HepG2 (cell line): ENCODE data around the gene CCDC142. TPM values are rescaled to one million over a fixed set of nuclear protein-coding genes. Genes with fewer than 3 reads are reported as not detected.

Experiments
- GABPA ChIP-seq, 2 experiments: IDR thresholded peaks; 2 replicates each; pipeline ENCODE4 v1.6.1; 2011 to 2016; ENCODE audit warnings: low read depth in 2 of 2, low read length in 1 of 2, missing biosample characterization in 1 of 2, missing genetic modification characterization in 1 of 2
- GATAD1 ChIP-seq: IDR thresholded peaks from 2 replicates; pipeline ENCODE4 v1.6.1; 2016; ENCODE audit warnings: missing genetic modification reagents, missing compliant biosample characterization
- ISX ChIP-seq: sonication (generic); formaldehyde crosslinking; conservative IDR thresholded peaks from 2 replicates; pipeline ENCODE4 v1.5.0; 2020; ENCODE audit warnings: missing genetic modification reagents
- KDM5B ChIP-seq: sonication (generic); formaldehyde crosslinking; IDR thresholded peaks from 2 replicates; pipeline ENCODE4 v1.4.0; 2020; ENCODE audit warnings: missing genetic modification reagents, mild to moderate bottlenecking, borderline replicate concordance
- KLF6 ChIP-seq: IDR thresholded peaks from 2 replicates; pipeline ENCODE4 v1.8.0; 2016; ENCODE audit warnings: missing biosample characterization, missing genetic modification reagents
- NAIF1 ChIP-seq: sonication (generic); formaldehyde crosslinking; IDR thresholded peaks from 2 replicates; pipeline ENCODE4 v1.5.0; 2020; ENCODE audit warnings: mild to moderate bottlenecking, missing genetic modification reagents, borderline replicate concordance
- RFX1 ChIP-seq: fragments of 450-650 bp; IDR thresholded peaks from 2 replicates; pipeline ENCODE4 v1.6.1; 2017
- SP2 ChIP-seq: sonication (generic); formaldehyde crosslinking; IDR thresholded peaks from 2 replicates; pipeline ENCODE4 v1.5.1; 2020; ENCODE audit warnings: mild to moderate bottlenecking, missing genetic modification reagents
- TAF1 ChIP-seq: sonication (generic); formaldehyde crosslinking; IDR thresholded peaks from 2 replicates; pipeline ENCODE4 v1.4.0; 2020; ENCODE audit warnings: missing genetic modification reagents
- TGIF2 ChIP-seq: IDR thresholded peaks from 2 replicates; pipeline ENCODE4 v1.6.1; 2016; ENCODE audit warnings: control low read depth, missing compliant biosample characterization
- ZBTB49 ChIP-seq: sonication (generic); formaldehyde crosslinking; IDR thresholded peaks from 2 replicates; pipeline ENCODE4 v1.4.0; 2020; ENCODE audit warnings: missing genetic modification reagents, borderline replicate concordance
- ZBTB8A ChIP-seq: sonication (generic); formaldehyde crosslinking; IDR thresholded peaks from 2 replicates; pipeline ENCODE4 v1.4.0; 2020; ENCODE audit warnings: mild to moderate bottlenecking, low read depth, missing genetic modification reagents, borderline replicate concordance
- ZFP82 ChIP-seq: sonication (generic); formaldehyde crosslinking; IDR thresholded peaks from 2 replicates; pipeline ENCODE4 v1.5.1; 2020; ENCODE audit warnings: mild to moderate bottlenecking, missing genetic modification reagents, borderline replicate concordance
- ZNF251 ChIP-seq: sonication (generic); formaldehyde crosslinking; IDR thresholded peaks from 2 replicates; pipeline ENCODE4 v1.9.0; 2021; ENCODE audit warnings: mild to moderate bottlenecking, missing genetic modification reagents
- ZNF7 ChIP-seq: IDR thresholded peaks from 2 replicates; pipeline ENCODE4 v1.6.1; 2016; ENCODE audit warnings: missing biosample characterization, missing genetic modification reagents
- ZNF737 ChIP-seq: sonication (generic); formaldehyde crosslinking; IDR thresholded peaks from 2 replicates; pipeline ENCODE4 v1.5.0; 2020; ENCODE audit warnings: missing genetic modification reagents, mild to moderate bottlenecking, borderline replicate concordance
- ZNF780A ChIP-seq: sonication (generic); formaldehyde crosslinking; IDR thresholded peaks from 2 replicates; pipeline ENCODE4 v1.8.0; 2022; ENCODE audit warnings: mild to moderate bottlenecking, missing genetic modification reagents, moderate library complexity
- polyA plus RNA-seq, 8 experiments: library from polyadenylated mRNA; depleted of rRNA in 3 of 8; stranded (reverse) in 7 of 8; unstranded in 1 of 8; fragments of >200 nt; fragmentation: Illumina TruSeq in 4 of 8; extraction: Trizol in 4 of 8; gene quantifications; 2 replicates each; pipeline versions ENCODE4 v1.2.1 to v1.2.3, GENCODE V29; 2011 to 2016; ENCODE audit warnings: low read depth in 4 of 8, missing spikeins in 1 of 8, mixed read lengths in 1 of 8; ENCODE audit not compliant: insufficient read depth in 1 of 8
- total RNA-seq, 5 experiments: library from RNA; depleted of rRNA; stranded (reverse); fragments of >200 nt; fragmentation: Illumina TruSeq; extraction: Trizol; gene quantifications; 2 replicates each; pipeline ENCODE4 v1.2.3, GENCODE V29; 2016; ENCODE audit warnings: low read depth in 1 of 5
- TF ChIP-seq, protein P1 (sequence below), 2 experiments: sonication (generic) in 1 of 2; formaldehyde crosslinking in 1 of 2; IDR thresholded peaks; 2 replicates each; pipeline versions ENCODE4 v1.4.0 to v1.6.1; 2018 to 2020; ENCODE audit warnings: missing genetic modification reagents in 2 of 2, borderline replicate concordance in 1 of 2, low read depth in 1 of 2, mild to moderate bottlenecking in 1 of 2, missing biosample characterization in 1 of 2
- TF ChIP-seq, protein P2 (sequence below): IDR thresholded peaks from 2 replicates; pipeline ENCODE4 v1.6.1; 2016; ENCODE audit warnings: missing biosample characterization, missing genetic modification reagents, low read depth
- TF ChIP-seq, protein P3 (sequence below): sonication (generic); formaldehyde crosslinking; IDR thresholded peaks from 2 replicates; pipeline ENCODE4 v1.4.0; 2020; ENCODE audit warnings: missing genetic modification reagents, mild to moderate bottlenecking, borderline replicate concordance

Gene CCDC142
- total and polyA plus RNA-seq, 2 of the 13 experiments (the other 11 are each of a cell fraction or from before 2014, with no cell fraction given): 14.7 to 30.4 TPM

DNA sequence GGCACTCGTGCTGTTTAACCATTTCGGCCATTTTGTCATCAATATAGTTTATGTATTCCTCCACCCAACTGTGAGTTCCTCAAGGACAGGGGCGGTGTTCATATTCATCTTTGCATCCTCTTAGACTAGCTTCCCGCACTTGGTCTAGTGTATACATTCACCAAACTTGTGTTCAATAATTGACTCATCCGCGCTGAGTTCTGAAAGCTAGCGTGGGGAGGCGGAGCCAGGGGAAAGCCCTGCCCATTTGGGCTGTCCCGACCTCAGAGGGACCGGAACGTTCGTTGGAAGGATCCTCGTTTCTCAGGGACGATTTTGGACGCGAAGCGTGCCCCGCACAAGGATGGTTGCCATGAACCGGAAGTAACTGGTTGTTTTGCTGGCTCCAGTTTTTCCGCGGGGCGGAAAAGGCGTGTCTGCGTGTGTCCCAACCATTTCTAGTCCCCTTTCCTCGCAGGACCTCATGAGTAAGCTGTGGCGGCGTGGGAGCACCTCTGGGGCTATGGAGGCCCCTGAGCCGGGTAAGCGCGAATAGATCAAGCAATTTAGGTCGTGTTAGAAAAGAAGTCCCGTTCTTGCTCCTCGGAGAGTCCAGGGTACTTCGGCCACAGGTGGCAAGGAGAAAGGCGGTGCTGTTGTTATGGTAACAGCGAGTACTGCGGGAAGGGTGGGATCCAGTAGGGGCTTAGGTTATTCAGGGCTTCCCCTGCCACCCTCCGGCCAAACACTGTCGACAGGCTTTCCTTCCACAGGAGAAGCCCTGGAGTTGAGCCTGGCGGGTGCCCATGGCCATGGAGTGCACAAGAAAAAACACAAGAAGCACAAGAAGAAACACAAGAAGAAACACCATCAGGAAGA is 27.9 kb downstream of the CCDC142 start, which contains the start of gene INO80B (continued):
- TF ChIP-seq, protein P1, sequence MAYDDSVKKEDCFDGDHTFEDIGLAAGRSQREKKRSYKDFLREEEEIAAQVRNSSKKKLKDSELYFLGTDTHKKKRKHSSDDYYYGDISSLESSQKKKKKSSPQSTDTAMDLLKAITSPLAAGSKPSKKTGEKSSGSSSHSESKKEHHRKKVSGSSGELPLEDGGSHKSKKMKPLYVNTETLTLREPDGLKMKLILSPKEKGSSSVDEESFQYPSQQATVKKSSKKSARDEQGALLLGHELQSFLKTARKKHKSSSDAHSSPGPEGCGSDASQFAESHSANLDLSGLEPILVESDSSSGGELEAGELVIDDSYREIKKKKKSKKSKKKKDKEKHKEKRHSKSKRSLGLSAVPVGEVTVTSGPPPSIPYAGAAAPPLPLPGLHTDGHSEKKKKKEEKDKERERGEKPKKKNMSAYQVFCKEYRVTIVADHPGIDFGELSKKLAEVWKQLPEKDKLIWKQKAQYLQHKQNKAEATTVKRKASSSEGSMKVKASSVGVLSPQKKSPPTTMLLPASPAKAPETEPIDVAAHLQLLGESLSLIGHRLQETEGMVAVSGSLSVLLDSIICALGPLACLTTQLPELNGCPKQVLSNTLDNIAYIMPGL (CRISPR knock-in tag; IDR thresholded peaks at IDR 0.05; ENCODE audit: borderline replicate concordance in 1 of 2, low read depth in 1 of 2): peak; percentile 89 to 93
- peak; percentile 97 for TF ChIP-seq GATAD1
- no peak for TF ChIP-seq ZFP82 (CRISPR knock-in tag)
- TF ChIP-seq, protein P2, sequence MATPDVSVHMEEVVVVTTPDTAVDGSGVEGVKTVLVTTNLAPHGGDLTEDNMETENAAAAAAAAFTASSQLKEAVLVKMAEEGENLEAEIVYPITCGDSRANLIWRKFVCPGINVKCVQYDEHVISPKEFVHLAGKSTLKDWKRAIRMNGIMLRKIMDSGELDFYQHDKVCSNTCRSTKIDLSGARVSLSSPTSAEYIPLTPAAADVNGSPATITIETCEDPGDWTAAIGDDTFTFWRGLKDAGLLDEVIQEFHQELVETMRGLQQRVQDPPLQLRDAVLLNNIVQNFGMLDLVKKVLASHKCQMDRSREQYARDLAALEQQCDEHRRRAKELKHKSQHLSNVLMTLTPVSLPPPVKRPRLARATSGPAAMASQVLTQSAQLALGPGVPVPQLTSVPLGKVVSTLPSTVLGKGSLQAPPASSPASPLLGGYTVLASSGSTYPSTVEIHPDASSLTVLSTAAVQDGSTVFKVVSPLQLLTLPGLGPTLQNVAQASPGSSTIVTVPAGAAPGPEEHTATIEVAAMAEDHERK: peak; percentile 84
- no peak for TF ChIP-seq ZNF780A (CRISPR knock-in tag)
- TF ChIP-seq, protein P3, sequence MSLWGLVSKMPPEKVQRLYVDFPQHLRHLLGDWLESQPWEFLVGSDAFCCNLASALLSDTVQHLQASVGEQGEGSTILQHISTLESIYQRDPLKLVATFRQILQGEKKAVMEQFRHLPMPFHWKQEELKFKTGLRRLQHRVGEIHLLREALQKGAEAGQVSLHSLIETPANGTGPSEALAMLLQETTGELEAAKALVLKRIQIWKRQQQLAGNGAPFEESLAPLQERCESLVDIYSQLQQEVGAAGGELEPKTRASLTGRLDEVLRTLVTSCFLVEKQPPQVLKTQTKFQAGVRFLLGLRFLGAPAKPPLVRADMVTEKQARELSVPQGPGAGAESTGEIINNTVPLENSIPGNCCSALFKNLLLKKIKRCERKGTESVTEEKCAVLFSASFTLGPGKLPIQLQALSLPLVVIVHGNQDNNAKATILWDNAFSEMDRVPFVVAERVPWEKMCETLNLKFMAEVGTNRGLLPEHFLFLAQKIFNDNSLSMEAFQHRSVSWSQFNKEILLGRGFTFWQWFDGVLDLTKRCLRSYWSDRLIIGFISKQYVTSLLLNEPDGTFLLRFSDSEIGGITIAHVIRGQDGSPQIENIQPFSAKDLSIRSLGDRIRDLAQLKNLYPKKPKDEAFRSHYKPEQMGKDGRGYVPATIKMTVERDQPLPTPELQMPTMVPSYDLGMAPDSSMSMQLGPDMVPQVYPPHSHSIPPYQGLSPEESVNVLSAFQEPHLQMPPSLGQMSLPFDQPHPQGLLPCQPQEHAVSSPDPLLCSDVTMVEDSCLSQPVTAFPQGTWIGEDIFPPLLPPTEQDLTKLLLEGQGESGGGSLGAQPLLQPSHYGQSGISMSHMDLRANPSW (CRISPR knock-in tag): peak; percentile 98
- TF ChIP-seq ZNF7 (CRISPR knock-in tag): peak; percentile 82; the same call in 1 of the 2 replicates
- TF ChIP-seq KDM5B (CRISPR knock-in tag): peak; percentile 90; the same call in 1 of the 2 replicates
- TF ChIP-seq ZNF251: 0 out of 2 replicates have a peak, but pooled peaks have one; percentile 44
- peak; percentile 64; the same call in 1 of the 2 replicates for TF ChIP-seq TAF1 (CRISPR knock-in tag)
- no peak for TF ChIP-seq ZNF737 (CRISPR knock-in tag)
- TF ChIP-seq KLF6 (CRISPR knock-in tag): 0 out of 2 replicates have a peak, but pooled peaks have one; percentile 48
- no peak for TF ChIP-seq ZBTB49 (CRISPR knock-in tag)
- peak; percentile 96 for TF ChIP-seq NAIF1 (CRISPR knock-in tag)
- TF ChIP-seq ISX (CRISPR knock-in tag): no peak
- TF ChIP-seq SP2 (CRISPR knock-in tag): peak; percentile 82
- peak; percentile 97 for TF ChIP-seq TGIF2 (CRISPR knock-in tag)
- TF ChIP-seq RFX1: peak; percentile 93
- no peak for TF ChIP-seq ZBTB8A (CRISPR knock-in tag)
- peak; percentile 97 for TF ChIP-seq GABPA (IDR thresholded peaks at IDR 0.05; ENCODE audit: low read depth, low read length)
- peak; percentile 100 for TF ChIP-seq GABPA (CRISPR knock-in tag; IDR thresholded peaks at IDR 0.05; ENCODE audit: low read depth)
